Chondrocyte (in vitro differentiated cells): Measurements from ENCODE around the gene MPZL2. TPM values are rescaled to one million over a fixed set of nuclear protein-coding genes. Genes with fewer than 3 reads are reported as not detected.

ENCODE experiments used
- DNase-seq: peaks from one replicate; pipeline ENCODE4 v3.0.0; 2021; ENCODE audit warnings: mixed read lengths, low spot score
- H3K27ac Mint-ChIP-seq: one replicate; pipeline ENCODE4 v1.8.0; 2021; ENCODE audit warnings: mild to moderate bottlenecking, moderate library complexity, mixed read lengths; ENCODE audit not compliant: unreplicated experiment
- H3K27me3 Mint-ChIP-seq: 2 replicates; pipeline ENCODE4 v1.8.0; 2021; ENCODE audit warnings: low read depth, mixed read lengths
- H3K36me3 Mint-ChIP-seq: 2 replicates; pipeline ENCODE4 v1.8.0; 2021; ENCODE audit warnings: low read depth, mixed read lengths
- H3K4me1 Mint-ChIP-seq: 2 replicates; pipeline ENCODE4 v1.8.0; 2021; ENCODE audit warnings: low read depth, mild to moderate bottlenecking, mixed read lengths
- H3K4me3 Mint-ChIP-seq: one replicate; pipeline ENCODE4 v1.8.0; 2021; ENCODE audit warnings: mild to moderate bottlenecking, moderate library complexity, mixed read lengths; ENCODE audit not compliant: unreplicated experiment
- H3K9me3 Mint-ChIP-seq: 2 replicates; pipeline ENCODE4 v1.8.0; 2021; ENCODE audit warnings: low read depth, mixed read lengths
- CTCF ChIP-seq: fragments of 200-600 bp; sonication (generic); IDR thresholded peaks from 2 replicates; pipeline ENCODE4 v1.5.0; 2021; ENCODE audit warnings: antibody characterized with exemption, mild to moderate bottlenecking, moderate library complexity
- total RNA-seq: library from RNA; stranded (reverse); gene quantifications from 3 replicates; pipeline ENCODE4 v1.2.1, GENCODE V29; 2021

The MPZL2 gene
- total RNA-seq, 1 donor from 2014 or later, result not detected

- Mint-ChIP-seq H3K4me3 (no peak overlapping the region), H3K36me3 (no peaks in the 10 kb centered on the region), H3K27ac (no peak overlapping the region), H3K27me3 (peaks cover 22% of the 10 kb centered on the region), H3K4me1 (no peaks in the 10 kb centered on the region), H3K9me3 (no peaks in the 10 kb centered on the region)
- no peak for TF ChIP-seq CTCF
- DNase-seq, result no peak
Observed at GRCh38 chr11:118283037-118283636, 19.0 kb upstream of the MPZL2 start.

GRCh38 chr11:118282606-118283005 lies 18.5 kb upstream of the MPZL2 start:
- DNase-seq, result no peak
- peaks cover 22% of the 10 kb centered on the region for H3K27me3 Mint-ChIP-seq
- H3K4me3 Mint-ChIP-seq, result no peak overlapping the region
- no peak overlapping the region for H3K27ac Mint-ChIP-seq
- H3K9me3 Mint-ChIP-seq, result no peaks in the 10 kb centered on the region
- no peaks in the 10 kb centered on the region for H3K4me1 Mint-ChIP-seq
- TF ChIP-seq CTCF, result no peak
- H3K36me3 Mint-ChIP-seq, result no peaks in the 10 kb centered on the region

GRCh38 chr11:118281284-118281683 lies 17.2 kb upstream of the MPZL2 start:
- DNase-seq, result no peak
- H3K36me3 Mint-ChIP-seq, result no peaks in the 10 kb centered on the region
- H3K4me1 Mint-ChIP-seq, result no peaks in the 10 kb centered on the region
- no peak overlapping the region for H3K27ac Mint-ChIP-seq
- no peak overlapping the region for H3K4me3 Mint-ChIP-seq
- no peaks in the 10 kb centered on the region for H3K9me3 Mint-ChIP-seq
- H3K27me3 Mint-ChIP-seq, result peaks cover 19% of the 10 kb centered on the region
- no peak for TF ChIP-seq CTCF

- Mint-ChIP-seq H3K27me3 (peaks cover 28% of the 10 kb centered on the region), H3K36me3 (no peaks in the 10 kb centered on the region), H3K4me3 (no peak overlapping the region), H3K27ac (no peak overlapping the region), H3K4me1 (no peaks in the 10 kb centered on the region), H3K9me3 (no peaks in the 10 kb centered on the region)
- TF ChIP-seq CTCF, result no peak
- DNase-seq, result no peak
Observed at GRCh38 chr11:118277312-118277711, 13.2 kb upstream of the MPZL2 start.

GRCh38 chr11:118276422-118276821 lies 12.3 kb upstream of the MPZL2 start:
- no peak for DNase-seq
- no peak overlapping the region for H3K27ac Mint-ChIP-seq
- TF ChIP-seq CTCF, result no peak
- H3K4me1 Mint-ChIP-seq, result no peaks in the 10 kb centered on the region
- H3K36me3 Mint-ChIP-seq, result no peaks in the 10 kb centered on the region
- peaks cover 36% of the 10 kb centered on the region for H3K27me3 Mint-ChIP-seq
- no peak overlapping the region for H3K4me3 Mint-ChIP-seq
- H3K9me3 Mint-ChIP-seq, result no peaks in the 10 kb centered on the region
